ENCODE data around the gene CSNK1G3. TPM values are rescaled to one million over a fixed set of nuclear protein-coding genes. Genes with fewer than 3 reads are reported as not detected.
A peak's percentile ranks its signal among the peaks of the same experiment; 100 is the strongest.
"Not testable (repeated sequence)": the region's sequence is repeated elsewhere in the genome, so short reads cannot be mapped to it uniquely, and the experiment has no call there.

CSNK1G3 gene
- 46.5 TPM for total RNA-seq
- 10 to 100 TPM; 16.6 to 27.3 (median 22.8) TPM for polyA plus RNA-seq (ENCODE audit: insufficient read depth in 1 of 8, insufficient read length in 8 of 8, low replicate concordance in 1 of 8)
- long read RNA-seq, donor 1 = 0 reads
- long read RNA-seq, donor 2 = 0 reads
- long read RNA-seq, donor 3 = 0 reads
- long read RNA-seq, donor 4, partial matches to known transcripts = 0 of 4 reads
- long read RNA-seq, donor 4, other reads (novel, unspliced or antisense) = 0 of 4 reads
- long read RNA-seq, donor 5, full-length matches to known transcripts = 3 of 3 reads
- long read RNA-seq, donor 5, partial matches to known transcripts = 0 of 3 reads
- long read RNA-seq, donor 5, other reads (novel, unspliced or antisense) = 0 of 3 reads
- long read RNA-seq, donor 6, partial matches to known transcripts = 0 of 2 reads
- long read RNA-seq, donor 6, other reads (novel, unspliced or antisense) = 0 of 2 reads
- long read RNA-seq, donor 7, partial matches to known transcripts = 0 of 1 reads
- long read RNA-seq, donor 7, other reads (novel, unspliced or antisense) = 0 of 1 reads
- long read RNA-seq, donor 8 = 0 reads
- long read RNA-seq, donor 9, partial matches to known transcripts = 5 of 9 reads
- long read RNA-seq, donor 9, other reads (novel, unspliced or antisense) = 0 of 9 reads
- long read RNA-seq, donor 10, partial matches to known transcripts = 0 of 3 reads
- long read RNA-seq, donor 10, other reads (novel, unspliced or antisense) = 0 of 3 reads
- long read RNA-seq, donor 11, full-length matches to known transcripts = 1 of 1 reads
- long read RNA-seq, donor 11, partial matches to known transcripts = 0 of 1 reads
- long read RNA-seq, donor 11, other reads (novel, unspliced or antisense) = 0 of 1 reads

GRCh38 chr5:123511648-123512605 lies at the start of gene CSNK1G3:
CSNK1G3 (plus strand) TSS chr5:123512177; CDS start chr5:123545664, 33,487 bp downstream.
- Histone ChIP-seq H3K4me1 (ENCODE audit: control insufficient read depth, insufficient read depth, low read length) (peaks cover 8% of the 10 kb centered on the region), H3K27ac (ENCODE audit: low read length) (peak within 1 kb of the TSS; percentile 96), H3K27me3 (ENCODE audit: control insufficient read depth, insufficient read depth, low read length) (no peaks in the 10 kb centered on the region), H3K9me3 (replicated peaks; ENCODE audit: control insufficient read depth, low read depth, low read length) (no peaks in the 10 kb centered on the region), H3K4me3 (ENCODE audit: low read length) (peak within 1 kb of the TSS; percentile 77), H3K36me3 (ENCODE audit: control insufficient read depth, insufficient read depth, low read length) (no peaks in the 10 kb centered on the region)
- 1% methylated on average over 70 of the region's 82 CpGs for WGBS (ENCODE audit: insufficient coverage)
- peak; percentile 100 for DNase-seq

- H3K36me3 ChIP-seq (ENCODE audit: control insufficient read depth, insufficient read depth, low read length); H3K4me3 ChIP-seq (ENCODE audit: low read length); H3K27ac ChIP-seq (ENCODE audit: low read length); H3K4me1 ChIP-seq (ENCODE audit: control insufficient read depth, insufficient read depth, low read length); H3K9me3 ChIP-seq (replicated peaks; ENCODE audit: control insufficient read depth, low read depth, low read length); DNase-seq; H3K27me3 ChIP-seq (ENCODE audit: control insufficient read depth, insufficient read depth, low read length): not testable (repeated sequence)
- WGBS (ENCODE audit: insufficient coverage) = 83% methylated on average over 1 of the region's 1 CpG
These were observed 45.1 kb upstream of the CSNK1G3 start for GRCh38 chr5:123466839-123467238.

GRCh38 chr5:123471385-123471784 lies 40.6 kb upstream of the CSNK1G3 start:
- Histone ChIP-seq H3K27ac (ENCODE audit: low read length) (no peak overlapping the region), H3K36me3 (ENCODE audit: control insufficient read depth, insufficient read depth, low read length) (no peaks in the 10 kb centered on the region), H3K27me3 (ENCODE audit: control insufficient read depth, insufficient read depth, low read length) (no peaks in the 10 kb centered on the region), H3K4me3 (ENCODE audit: low read length) (no peak overlapping the region), H3K9me3 (replicated peaks; ENCODE audit: control insufficient read depth, low read depth, low read length) (no peaks in the 10 kb centered on the region), H3K4me1 (ENCODE audit: control insufficient read depth, insufficient read depth, low read length) (no peaks in the 10 kb centered on the region)
- no CpG with 5 or more reads among the region's 3 CpGs for WGBS (ENCODE audit: insufficient coverage)
- DNase-seq = no peak

GRCh38 chr5:123472150-123472924 lies 39.6 kb upstream of the CSNK1G3 start:
- Histone ChIP-seq H3K4me1 (ENCODE audit: control insufficient read depth, insufficient read depth, low read length) (no peaks in the 10 kb centered on the region), H3K36me3 (ENCODE audit: control insufficient read depth, insufficient read depth, low read length) (no peaks in the 10 kb centered on the region), H3K27ac (ENCODE audit: low read length) (no peak overlapping the region), H3K4me3 (ENCODE audit: low read length) (no peak overlapping the region), H3K27me3 (ENCODE audit: control insufficient read depth, insufficient read depth, low read length) (no peaks in the 10 kb centered on the region), H3K9me3 (replicated peaks; ENCODE audit: control insufficient read depth, low read depth, low read length) (no peaks in the 10 kb centered on the region)
- no peak for DNase-seq
- 74% methylated on average over 3 of the region's 8 CpGs for WGBS (ENCODE audit: insufficient coverage)

DNA sequence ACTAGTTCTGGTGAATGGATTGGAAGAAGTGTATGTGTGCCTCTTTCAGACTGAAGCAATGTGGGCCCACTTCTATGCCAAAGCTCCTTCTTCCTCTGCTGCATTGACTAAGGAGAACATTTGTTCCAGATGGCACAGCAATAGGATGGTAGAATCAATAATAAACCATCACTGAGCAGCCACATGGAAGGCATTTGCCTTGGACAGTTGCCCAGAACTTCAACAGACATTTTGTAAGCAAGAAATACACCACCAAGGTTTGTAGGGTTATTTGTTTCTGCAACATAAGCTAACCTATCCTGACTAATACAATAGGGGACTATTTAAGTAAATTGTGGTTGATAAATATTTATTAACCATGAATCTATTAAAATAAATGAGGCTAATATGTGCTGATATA lies 37.7 kb upstream of the CSNK1G3 start:
- Histone ChIP-seq H3K9me3 (replicated peaks; ENCODE audit: control insufficient read depth, low read depth, low read length) (no peaks in the 10 kb centered on the region), H3K36me3 (ENCODE audit: control insufficient read depth, insufficient read depth, low read length) (no peaks in the 10 kb centered on the region), H3K27me3 (ENCODE audit: control insufficient read depth, insufficient read depth, low read length) (no peaks in the 10 kb centered on the region), H3K4me1 (ENCODE audit: control insufficient read depth, insufficient read depth, low read length) (no peaks in the 10 kb centered on the region), H3K27ac (ENCODE audit: low read length) (no peak overlapping the region), H3K4me3 (ENCODE audit: low read length) (no peak overlapping the region)
- no peak for DNase-seq

DNA sequence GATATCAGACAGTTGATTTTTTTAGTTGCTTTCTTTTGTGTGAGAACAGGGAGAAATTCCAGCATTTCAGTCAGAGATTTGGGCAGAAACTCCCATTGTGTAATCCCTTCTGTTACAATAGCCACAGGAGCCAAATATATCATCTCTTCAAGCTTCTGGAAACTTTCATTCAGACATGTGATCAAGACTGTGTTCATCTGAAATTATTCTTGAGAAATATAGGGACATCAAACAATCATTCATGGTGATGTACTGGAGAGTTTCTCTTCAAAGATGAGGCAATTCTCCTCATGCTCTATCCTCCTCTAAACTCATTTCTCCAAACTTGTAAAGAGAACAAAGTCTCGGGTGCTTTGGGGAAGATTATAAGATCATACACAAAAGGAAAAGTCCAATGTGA lies 35.2 kb upstream of the CSNK1G3 start:
- no peaks in the 10 kb centered on the region for H3K36me3 ChIP-seq (ENCODE audit: control insufficient read depth, insufficient read depth, low read length)
- H3K9me3 ChIP-seq (replicated peaks; ENCODE audit: control insufficient read depth, low read depth, low read length) = no peaks in the 10 kb centered on the region
- no peaks in the 10 kb centered on the region for H3K27me3 ChIP-seq (ENCODE audit: control insufficient read depth, insufficient read depth, low read length)
- no peaks in the 10 kb centered on the region for H3K4me1 ChIP-seq (ENCODE audit: control insufficient read depth, insufficient read depth, low read length)
- no CpG with 5 or more reads among the region's 1 CpG for WGBS (ENCODE audit: insufficient coverage)
- H3K27ac ChIP-seq (ENCODE audit: low read length) = no peak overlapping the region
- no peak for DNase-seq
- no peak overlapping the region for H3K4me3 ChIP-seq (ENCODE audit: low read length)

DNA sequence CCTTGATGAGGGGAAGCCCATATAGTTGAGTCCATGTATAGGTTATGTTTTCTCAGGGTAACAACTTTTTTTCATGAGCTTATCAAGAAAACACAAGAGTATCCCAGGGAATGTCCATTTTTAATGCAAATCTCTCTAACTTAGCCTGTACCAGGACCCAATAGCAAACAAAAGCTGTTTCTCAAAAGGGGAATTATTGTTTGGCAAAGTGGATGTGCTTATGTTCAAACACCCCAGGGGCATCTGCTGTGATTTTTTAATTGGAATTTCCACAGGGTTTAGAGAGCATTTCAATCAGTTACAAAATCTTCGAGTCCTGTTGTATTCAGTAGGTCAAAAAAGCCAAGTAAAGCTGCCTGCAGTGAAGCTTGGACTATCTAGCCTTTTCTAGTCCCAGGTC lies 33.4 kb upstream of the CSNK1G3 start:
- 78% methylated on average over 1 of the region's 1 CpG for WGBS (ENCODE audit: insufficient coverage)
- Histone ChIP-seq H3K4me1 (ENCODE audit: control insufficient read depth, insufficient read depth, low read length) (no peaks in the 10 kb centered on the region), H3K4me3 (ENCODE audit: low read length) (no peak overlapping the region), H3K27ac (ENCODE audit: low read length) (no peak overlapping the region), H3K9me3 (replicated peaks; ENCODE audit: control insufficient read depth, low read depth, low read length) (no peaks in the 10 kb centered on the region), H3K36me3 (ENCODE audit: control insufficient read depth, insufficient read depth, low read length) (no peaks in the 10 kb centered on the region), H3K27me3 (ENCODE audit: control insufficient read depth, insufficient read depth, low read length) (no peaks in the 10 kb centered on the region)
- DNase-seq = no peak

- no peak overlapping the region for H3K27ac ChIP-seq (ENCODE audit: low read length)
- no peaks in the 10 kb centered on the region for H3K36me3 ChIP-seq (ENCODE audit: control insufficient read depth, insufficient read depth, low read length)
- no peaks in the 10 kb centered on the region for H3K27me3 ChIP-seq (ENCODE audit: control insufficient read depth, insufficient read depth, low read length)
- DNase-seq = no peak
- WGBS (ENCODE audit: insufficient coverage) = 89% methylated on average over 1 of the region's 4 CpGs
- no peaks in the 10 kb centered on the region for H3K9me3 ChIP-seq (replicated peaks; ENCODE audit: control insufficient read depth, low read depth, low read length)
- no peaks in the 10 kb centered on the region for H3K4me1 ChIP-seq (ENCODE audit: control insufficient read depth, insufficient read depth, low read length)
- no peak overlapping the region for H3K4me3 ChIP-seq (ENCODE audit: low read length)
These were observed 29.7 kb upstream of the CSNK1G3 start for GRCh38 chr5:123482258-123482657.

DNA sequence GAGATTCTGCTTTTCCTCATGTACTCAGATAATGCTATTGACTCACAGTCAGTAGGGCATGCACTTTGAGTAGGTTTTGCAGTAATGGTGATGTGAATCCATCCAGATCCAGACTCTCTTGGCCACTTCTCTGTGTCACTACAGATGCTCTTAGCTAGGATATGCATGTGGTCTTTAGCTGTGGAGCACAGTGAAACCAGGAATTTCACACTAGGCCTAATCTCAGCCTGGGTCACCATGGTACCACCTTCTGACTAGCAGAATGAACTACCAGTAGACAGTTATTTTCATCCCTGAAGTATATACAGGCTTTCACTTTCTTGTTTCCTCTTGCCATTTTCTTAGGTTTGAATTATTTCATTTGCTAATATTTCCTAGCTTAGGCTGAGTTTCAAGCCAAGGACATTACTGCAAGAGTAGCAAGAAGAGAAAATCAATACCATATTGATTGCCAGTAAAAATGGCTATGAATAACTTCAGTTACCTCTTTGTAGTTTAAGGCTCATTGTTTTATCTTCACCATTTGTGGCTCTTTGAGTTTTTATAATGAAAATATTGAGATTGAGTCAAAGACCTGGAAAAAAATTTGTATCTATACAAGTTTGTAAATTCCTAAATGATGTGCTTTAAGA lies 28.4 kb upstream of the CSNK1G3 start:
- Histone ChIP-seq H3K4me1 (ENCODE audit: control insufficient read depth, insufficient read depth, low read length) (no peaks in the 10 kb centered on the region), H3K36me3 (ENCODE audit: control insufficient read depth, insufficient read depth, low read length) (no peaks in the 10 kb centered on the region), H3K9me3 (replicated peaks; ENCODE audit: control insufficient read depth, low read depth, low read length) (no peaks in the 10 kb centered on the region), H3K27ac (ENCODE audit: low read length) (no peak overlapping the region), H3K4me3 (ENCODE audit: low read length) (no peak overlapping the region), H3K27me3 (ENCODE audit: control insufficient read depth, insufficient read depth, low read length) (no peaks in the 10 kb centered on the region)
- DNase-seq = no peak

All from muscle of leg (tissue), 16 donors.